Measurements from ENCODE around the gene YIPF5. TPM values are rescaled to one million over a fixed set of nuclear protein-coding genes. Genes with fewer than 3 reads are reported as not detected.

Gene YIPF5
- total RNA-seq, 2 donors from 2014 or later, result 24.1 to 30.0 TPM

DNA sequence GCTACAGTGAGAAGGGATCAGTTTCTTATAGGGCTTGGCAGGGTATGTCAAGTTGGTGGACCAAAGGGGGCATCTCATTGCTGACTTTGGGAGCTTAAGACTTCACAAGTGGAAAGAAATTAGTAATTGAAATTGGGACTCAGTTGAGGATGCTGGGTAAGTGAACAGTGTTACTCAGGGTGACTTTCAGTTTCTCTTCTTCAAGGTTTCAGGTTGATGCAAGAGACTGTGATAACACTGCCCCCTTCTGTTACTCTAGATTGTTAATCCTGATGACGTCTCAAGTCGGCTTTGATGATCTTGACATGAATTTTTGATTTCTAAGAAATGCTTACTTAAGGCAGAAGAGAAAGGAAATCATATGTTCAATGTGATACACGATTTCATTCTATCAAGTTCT lies 21.5 kb upstream of the YIPF5 start:
- Histone ChIP-seq H3K9me3 (no peaks in the 10 kb centered on the region), H3K27me3 (no peaks in the 10 kb centered on the region), H3K4me1 (no peaks in the 10 kb centered on the region), H3K4me3 (no peak overlapping the region), H3K36me3 (no peaks in the 10 kb centered on the region), H3K27ac (no peak overlapping the region)
- TF ChIP-seq, protein P1, sequence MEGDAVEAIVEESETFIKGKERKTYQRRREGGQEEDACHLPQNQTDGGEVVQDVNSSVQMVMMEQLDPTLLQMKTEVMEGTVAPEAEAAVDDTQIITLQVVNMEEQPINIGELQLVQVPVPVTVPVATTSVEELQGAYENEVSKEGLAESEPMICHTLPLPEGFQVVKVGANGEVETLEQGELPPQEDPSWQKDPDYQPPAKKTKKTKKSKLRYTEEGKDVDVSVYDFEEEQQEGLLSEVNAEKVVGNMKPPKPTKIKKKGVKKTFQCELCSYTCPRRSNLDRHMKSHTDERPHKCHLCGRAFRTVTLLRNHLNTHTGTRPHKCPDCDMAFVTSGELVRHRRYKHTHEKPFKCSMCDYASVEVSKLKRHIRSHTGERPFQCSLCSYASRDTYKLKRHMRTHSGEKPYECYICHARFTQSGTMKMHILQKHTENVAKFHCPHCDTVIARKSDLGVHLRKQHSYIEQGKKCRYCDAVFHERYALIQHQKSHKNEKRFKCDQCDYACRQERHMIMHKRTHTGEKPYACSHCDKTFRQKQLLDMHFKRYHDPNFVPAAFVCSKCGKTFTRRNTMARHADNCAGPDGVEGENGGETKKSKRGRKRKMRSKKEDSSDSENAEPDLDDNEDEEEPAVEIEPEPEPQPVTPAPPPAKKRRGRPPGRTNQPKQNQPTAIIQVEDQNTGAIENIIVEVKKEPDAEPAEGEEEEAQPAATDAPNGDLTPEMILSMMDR (IDR thresholded peaks at IDR 0.05), result peak in 1 of 2 donors; percentile 35
- no peak for DNase-seq (ENCODE audit: low spot score)

DNA sequence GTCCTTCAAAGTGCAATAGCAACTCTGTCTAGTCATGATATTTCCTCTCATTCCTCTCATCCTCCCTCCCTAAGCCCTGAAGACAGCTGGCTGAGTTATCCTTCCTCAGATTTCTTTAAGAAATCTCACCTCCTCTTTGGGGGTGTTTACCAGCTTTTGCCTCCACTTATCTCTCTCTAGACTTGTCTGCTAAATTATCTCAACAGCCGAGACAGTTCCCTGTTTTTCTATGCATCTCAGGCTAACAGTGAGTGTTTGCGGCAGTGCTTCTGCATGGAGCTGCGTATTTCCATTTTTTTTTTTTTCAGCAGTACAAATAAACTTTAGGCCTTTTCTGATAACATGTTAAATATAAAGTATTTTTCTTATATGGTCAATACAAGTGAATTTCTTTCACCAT lies 21.1 kb upstream of the YIPF5 start:
- Histone ChIP-seq H3K4me1 (no peaks in the 10 kb centered on the region), H3K27me3 (no peaks in the 10 kb centered on the region), H3K27ac (no peak overlapping the region), H3K4me3 (no peak overlapping the region), H3K9me3 (no peaks in the 10 kb centered on the region), H3K36me3 (no peaks in the 10 kb centered on the region)
- TF ChIP-seq, protein P1 (IDR thresholded peaks at IDR 0.05), result no peak
- no peak for DNase-seq (ENCODE audit: low spot score)

DNA sequence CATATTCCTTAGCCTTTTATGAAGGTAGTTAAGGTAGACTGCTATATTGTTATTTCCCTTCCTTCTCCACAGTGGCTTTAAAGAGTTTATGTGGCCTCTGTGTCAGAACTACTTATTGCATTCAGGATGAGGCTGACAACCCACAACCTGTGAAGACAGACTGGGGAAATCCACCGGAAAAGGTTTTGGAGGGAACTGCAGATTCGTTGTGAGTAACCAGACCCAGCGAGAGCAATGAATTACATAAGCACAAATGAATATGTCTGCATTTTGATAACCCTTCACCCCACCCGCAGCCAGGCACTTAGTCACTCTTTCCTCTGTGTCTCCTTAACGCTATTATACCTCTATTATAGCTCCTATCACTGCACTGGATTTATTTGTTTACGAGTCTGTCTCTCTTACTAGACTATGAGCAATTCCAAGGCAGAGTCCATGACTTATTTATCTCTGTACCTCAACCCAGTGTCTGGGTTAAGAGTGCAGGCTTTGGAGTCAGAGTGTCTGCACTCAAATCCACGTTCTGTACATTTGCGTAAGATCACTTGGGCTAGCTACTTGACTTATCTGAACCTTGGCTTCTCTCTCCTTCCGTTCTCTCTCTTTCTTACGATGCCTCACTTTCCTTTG lies 19.5 kb upstream of the YIPF5 start:
- DNase-seq (ENCODE audit: low spot score), result no peak
- TF ChIP-seq, protein P1 (IDR thresholded peaks at IDR 0.05), result no peak
- Histone ChIP-seq H3K4me3 (no peak overlapping the region), H3K36me3 (no peaks in the 10 kb centered on the region), H3K4me1 (no peaks in the 10 kb centered on the region), H3K27me3 (no peaks in the 10 kb centered on the region), H3K9me3 (no peaks in the 10 kb centered on the region), H3K27ac (no peak overlapping the region)

DNA sequence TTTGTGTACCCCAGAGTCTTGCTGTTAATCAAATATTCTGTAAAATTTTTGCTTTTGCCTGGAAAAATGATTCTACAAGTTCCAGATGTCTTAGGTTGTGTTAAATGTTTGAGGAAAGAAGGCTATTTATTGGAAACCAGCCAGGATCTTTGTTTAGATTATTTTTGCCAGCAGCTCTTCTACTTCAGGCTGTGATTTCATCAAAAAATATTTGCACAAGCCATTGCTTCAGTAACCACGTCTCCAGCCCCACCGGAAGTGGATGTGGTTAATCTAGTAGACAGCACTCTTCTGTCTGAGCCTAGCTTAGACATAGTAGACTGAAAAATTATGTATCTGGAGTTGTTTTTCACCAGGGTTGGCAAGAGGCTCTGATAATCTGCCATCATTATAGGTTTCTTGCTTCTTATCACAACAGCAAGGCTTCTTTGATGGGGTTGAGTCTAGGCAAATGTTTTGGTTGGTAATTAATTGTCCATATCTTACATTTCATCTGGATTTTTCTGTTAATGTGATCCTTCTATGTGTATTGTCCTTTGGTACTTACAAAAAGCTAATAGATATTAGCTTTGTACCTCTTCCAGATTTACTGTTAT lies 17.3 kb upstream of the YIPF5 start:
- H3K36me3 ChIP-seq, result no peaks in the 10 kb centered on the region
- no peak overlapping the region for H3K4me3 ChIP-seq
- no peak for DNase-seq (ENCODE audit: low spot score)
- no peaks in the 10 kb centered on the region for H3K4me1 ChIP-seq
- H3K27ac ChIP-seq, result no peak overlapping the region
- no peaks in the 10 kb centered on the region for H3K27me3 ChIP-seq
- TF ChIP-seq, protein P1 (IDR thresholded peaks at IDR 0.05), result no peak
- no peaks in the 10 kb centered on the region for H3K9me3 ChIP-seq

DNA sequence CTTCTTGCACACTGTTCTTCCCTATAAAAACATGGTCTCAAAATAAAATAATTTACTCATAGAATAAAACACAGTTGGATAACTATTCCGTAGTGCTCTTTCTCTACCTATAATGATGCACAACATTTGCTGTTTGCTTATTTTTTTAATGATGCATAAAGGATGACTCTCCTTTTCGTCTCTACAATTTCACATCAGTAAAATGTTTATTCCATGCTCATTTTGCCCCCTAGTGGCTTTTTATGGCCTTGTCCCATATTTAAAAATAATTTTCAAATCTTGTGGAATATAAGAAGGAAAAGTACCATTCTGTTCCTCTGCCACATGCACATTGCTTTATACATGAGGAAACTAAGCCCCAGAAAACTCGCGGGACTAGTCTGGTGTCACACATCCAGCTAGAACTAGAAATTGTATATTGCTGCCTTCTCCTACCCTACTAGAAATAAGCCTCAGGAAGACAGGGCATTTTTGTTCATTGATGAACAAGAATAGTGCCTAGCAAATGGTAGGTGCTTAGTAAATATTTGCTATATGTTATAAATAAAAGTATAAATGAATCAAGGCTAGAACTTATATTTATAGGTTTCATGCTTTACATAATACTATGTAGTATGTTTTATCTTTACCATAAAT lies 12.9 kb upstream of the YIPF5 start:
- H3K27me3 ChIP-seq, result no peaks in the 10 kb centered on the region

More for the DNA sequence above, 12.9 kb upstream of the YIPF5 start:
- no peaks in the 10 kb centered on the region for H3K36me3 ChIP-seq
- no peak overlapping the region for H3K27ac ChIP-seq
- no peak overlapping the region for H3K4me3 ChIP-seq
- no peak for DNase-seq (ENCODE audit: low spot score)
- H3K9me3 ChIP-seq, result no peaks in the 10 kb centered on the region
- TF ChIP-seq, protein P1 (IDR thresholded peaks at IDR 0.05), result peak; percentile 29 to 85
- no peaks in the 10 kb centered on the region for H3K4me1 ChIP-seq
